Osteoblast (primary cell): ENCODE measurements around the gene BEND6. TPM values are rescaled to one million over a fixed set of nuclear protein-coding genes. Genes with fewer than 3 reads are reported as not detected.

Experiments
- DNase-seq: peaks from one replicate; pipeline ENCODE4 v3.0.0; 2011; ENCODE audit warnings: low spot score, mixed read lengths; ENCODE audit not compliant: insufficient read length; ENCODE audit errors: missing footprints
- H2AFZ ChIP-seq: 2 replicates; pipeline ENCODE4 v1.6.0; 2011; ENCODE audit warnings: mild to moderate bottlenecking, low read length
- H3K27ac ChIP-seq: 2 replicates; pipeline ENCODE4 v1.5.1; 2011; ENCODE audit warnings: mild to moderate bottlenecking, low read depth, low read length, moderate library complexity
- H3K27me3 ChIP-seq: 2 replicates; pipeline ENCODE4 v1.6.0; 2012; ENCODE audit warnings: mild to moderate bottlenecking, control low read depth, inconsistent platforms, low read length, moderate library complexity; ENCODE audit not compliant: insufficient read depth
- H3K36me3 ChIP-seq: 2 replicates; pipeline ENCODE4 v1.5.1; 2011; ENCODE audit warnings: mild to moderate bottlenecking, low read length, control low read depth, moderate library complexity; ENCODE audit not compliant: insufficient read depth
- H3K4me1 ChIP-seq: 2 replicates; pipeline ENCODE4 v1.5.1; 2011; ENCODE audit warnings: mild to moderate bottlenecking, low read length, control low read depth, moderate library complexity; ENCODE audit not compliant: insufficient read depth
- H3K4me2 ChIP-seq: 2 replicates; pipeline ENCODE4 v1.6.0; 2011; ENCODE audit warnings: mild to moderate bottlenecking, low read length; ENCODE audit not compliant: insufficient read depth
- H3K4me3 ChIP-seq: fragments of 200-600 bp; sonication (generic); 3 replicates; pipeline ENCODE4 v1.5.1; 2012; ENCODE audit warnings: mild to moderate bottlenecking, low read length, inconsistent platforms; ENCODE audit not compliant: insufficient read depth
- H3K79me2 ChIP-seq: 2 replicates; pipeline ENCODE4 v1.6.0; 2012; ENCODE audit warnings: mild to moderate bottlenecking, low read length, control low read depth, inconsistent platforms; ENCODE audit not compliant: insufficient read depth
- H3K9me3 ChIP-seq: 2 replicates; pipeline ENCODE4 v1.5.1; 2011; ENCODE audit warnings: low read depth, low read length, control low read depth
- H4K20me1 ChIP-seq: 2 replicates; pipeline ENCODE4 v1.6.0; 2012; ENCODE audit warnings: mild to moderate bottlenecking, low read length, control low read depth; ENCODE audit not compliant: insufficient read depth
- CTCF ChIP-seq: IDR thresholded peaks from 2 replicates; pipeline ENCODE4 v1.5.1; 2011; ENCODE audit warnings: mild to moderate bottlenecking, low read depth, low read length, moderate library complexity; ENCODE audit errors: extremely low read depth
- total RNA-seq: library from RNA; depleted of rRNA; stranded (reverse); fragments of >200 nt; gene quantifications from 2 replicates; pipeline ENCODE4 v1.2.3, GENCODE V29; 2012

BEND6 gene
- total RNA-seq, 1 donor, result 22.4 TPM

GRCh38 chr6:56963043-56963442 is 8.1 kb downstream of the BEND6 start:
- Histone ChIP-seq H3K4me2 (no peak overlapping the region), H3K79me2 (no peaks in the 10 kb centered on the region), H4K20me1 (no peaks in the 10 kb centered on the region), H2AFZ (no peak overlapping the region), H3K4me3 (no peak overlapping the region), H3K27ac (no peak overlapping the region), H3K27me3 (no peaks in the 10 kb centered on the region), H3K4me1 (peaks cover 30% of the 10 kb centered on the region), H3K9me3 (no peaks in the 10 kb centered on the region), H3K36me3 (no peaks in the 10 kb centered on the region)
- no peak for TF ChIP-seq CTCF
- no peak for DNase-seq

GRCh38 chr6:56963793-56964192 is 8.9 kb downstream of the BEND6 start:
- no peak for TF ChIP-seq CTCF
- H3K79me2 ChIP-seq, result no peaks in the 10 kb centered on the region
- DNase-seq, result no peak
- no peak overlapping the region for H2AFZ ChIP-seq
- H3K4me1 ChIP-seq, result peaks cover 22% of the 10 kb centered on the region
- no peaks in the 10 kb centered on the region for H3K9me3 ChIP-seq
- H3K4me3 ChIP-seq, result no peak overlapping the region
- H3K27me3 ChIP-seq, result no peaks in the 10 kb centered on the region
- H3K4me2 ChIP-seq, result no peak overlapping the region
- no peak overlapping the region for H3K27ac ChIP-seq
- no peaks in the 10 kb centered on the region for H3K36me3 ChIP-seq
- H4K20me1 ChIP-seq, result no peaks in the 10 kb centered on the region

- H3K79me2 ChIP-seq, result no peaks in the 10 kb centered on the region
- H3K27ac ChIP-seq, result no peak overlapping the region
- H2AFZ ChIP-seq, result no peak overlapping the region
- H4K20me1 ChIP-seq, result no peaks in the 10 kb centered on the region
- H3K4me3 ChIP-seq, result no peak overlapping the region
- peaks cover 11% of the 10 kb centered on the region for H3K4me1 ChIP-seq
- H3K4me2 ChIP-seq, result no peak overlapping the region
- H3K9me3 ChIP-seq, result no peaks in the 10 kb centered on the region
- no peak for TF ChIP-seq CTCF
- DNase-seq, result no peak
- no peaks in the 10 kb centered on the region for H3K36me3 ChIP-seq
- no peaks in the 10 kb centered on the region for H3K27me3 ChIP-seq
Observed at GRCh38 chr6:56965126-56965525, 10.2 kb downstream of the BEND6 start.

GRCh38 chr6:56970849-56971248 is 15.9 kb downstream of the BEND6 start:
- Histone ChIP-seq H2AFZ (no peak overlapping the region), H4K20me1 (no peaks in the 10 kb centered on the region), H3K27me3 (no peaks in the 10 kb centered on the region), H3K4me2 (no peak overlapping the region), H3K27ac (no peak overlapping the region), H3K36me3 (no peaks in the 10 kb centered on the region), H3K4me3 (no peak overlapping the region), H3K4me1 (no peaks in the 10 kb centered on the region), H3K79me2 (no peaks in the 10 kb centered on the region), H3K9me3 (no peaks in the 10 kb centered on the region)
- TF ChIP-seq CTCF, result no peak
- DNase-seq, result no peak
